PC-9 (cell line): ENCODE measurements around the gene MYL12A. TPM values are rescaled to one million over a fixed set of nuclear protein-coding genes. Genes with fewer than 3 reads are reported as not detected.

ENCODE experiments used
- BruUV-seq: library from RNA; stranded (reverse); fragments of 400-500 nt; replicated peaks from 2 replicates; lab custom pipeline; 2021; lab: Mats Ljungman, UMichigan
- CTCF ChIA-PET: fragments of 300-600 bp; sonication (Branson Sonifier 250); formaldehyde crosslinking; loops from one replicate; lab custom pipeline; 2022; ENCODE audit warnings: antibody characterized with exemption; lab: Charles Lee
- POLR2A ChIA-PET: fragments of 300-600 bp; sonication (Branson Sonifier 250); formaldehyde crosslinking; loops from one replicate; lab custom pipeline; 2022; ENCODE audit warnings: antibody characterized with exemption; ENCODE audit not compliant: unreplicated experiment; lab: Charles Lee
- DNase-seq, 2 experiments: peaks; one replicate each; pipeline versions ENCODE4 v3.0.0 to v3.0.0-alpha.2; 2015 to 2022; ENCODE audit warnings: mixed read lengths in 1 of 2
- H2AFZ ChIP-seq: fragments of 200-600 bp; sonication (generic); 2 replicates; pipeline ENCODE4 v1.8.1; 2017; ENCODE audit warnings: antibody characterized with exemption
- H3F3A ChIP-seq: fragments of 200-600 bp; sonication (generic); 2 replicates; pipeline ENCODE4 v1.8.1; 2017; ENCODE audit warnings: antibody characterized with exemption, mild to moderate bottlenecking, low read depth; ENCODE audit not compliant: insufficient read depth
- H3K27ac ChIP-seq: fragments of 200-600 bp; sonication (generic); 2 replicates; pipeline ENCODE4 v1.6.1; 2016; ENCODE audit warnings: mixed run types
- H3K27me3 ChIP-seq: fragments of 200-600 bp; sonication (generic); 2 replicates; pipeline ENCODE4 v1.6.1; 2016; ENCODE audit warnings: low read depth, mixed run types; ENCODE audit not compliant: insufficient read depth
- H3K36me3 ChIP-seq: fragments of 200-600 bp; sonication (generic); 2 replicates; pipeline ENCODE4 v1.6.1; 2016; ENCODE audit warnings: low read depth, mixed run types
- H3K4me1 ChIP-seq: fragments of 200-600 bp; sonication (generic); replicated peaks from 2 replicates; pipeline ENCODE4 v1.6.1; 2016; ENCODE audit warnings: mixed run types; ENCODE audit not compliant: insufficient read depth
- H3K4me2 ChIP-seq: fragments of 200-600 bp; sonication (generic); 2 replicates; pipeline ENCODE4 v1.6.1; 2017; ENCODE audit warnings: mixed run types
- H3K4me3 ChIP-seq: fragments of 200-600 bp; sonication (generic); 2 replicates; pipeline ENCODE4 v1.6.1; 2016; ENCODE audit warnings: mixed run types
- H3K79me2 ChIP-seq: fragments of 200-600 bp; sonication (generic); 2 replicates; pipeline ENCODE4 v1.6.1; 2017; ENCODE audit warnings: low read depth, mixed run types
- H3K9me2 ChIP-seq: fragments of 200-600 bp; sonication (generic); 2 replicates; pipeline ENCODE4 v1.8.1; 2017; ENCODE audit warnings: mild to moderate bottlenecking; ENCODE audit not compliant: insufficient read depth
- H3K9me3 ChIP-seq: fragments of 200-600 bp; sonication (generic); 2 replicates; pipeline ENCODE4 v1.8.1; 2016; ENCODE audit warnings: low read depth; ENCODE audit not compliant: insufficient read depth
- H4K20me1 ChIP-seq: fragments of 200-600 bp; sonication (generic); 2 replicates; pipeline ENCODE4 v1.8.1; 2017; ENCODE audit not compliant: insufficient read depth
- EZH2 ChIP-seq: fragments of 200-600 bp; sonication (generic); IDR thresholded peaks from 2 replicates; pipeline ENCODE4 v1.8.0; 2017; ENCODE audit warnings: antibody characterized with exemption, low read depth
- intact Hi-C: fragments of 100-400 bp; cut with micrococcal nuclease; formaldehyde crosslinking; loops from one replicate; pipeline ENCODE4 v1.10.0; 2022; ENCODE audit not compliant: unreplicated experiment
- total RNA-seq: library from RNA; stranded (reverse); gene quantifications from 2 replicates; pipeline ENCODE4 v1.2.3, GENCODE V29; 2021
- TF ChIP-seq, protein P1 (sequence below): fragments of 200-600 bp; sonication (generic); conservative IDR thresholded peaks from 2 replicates; pipeline ENCODE4 v1.6.1; 2017; ENCODE audit warnings: mixed run types, antibody characterized with exemption, mild to moderate bottlenecking, moderate library complexity

Gene MYL12A
- total RNA-seq, 1 experiment from 2014 or later, result 532 TPM

DNA sequence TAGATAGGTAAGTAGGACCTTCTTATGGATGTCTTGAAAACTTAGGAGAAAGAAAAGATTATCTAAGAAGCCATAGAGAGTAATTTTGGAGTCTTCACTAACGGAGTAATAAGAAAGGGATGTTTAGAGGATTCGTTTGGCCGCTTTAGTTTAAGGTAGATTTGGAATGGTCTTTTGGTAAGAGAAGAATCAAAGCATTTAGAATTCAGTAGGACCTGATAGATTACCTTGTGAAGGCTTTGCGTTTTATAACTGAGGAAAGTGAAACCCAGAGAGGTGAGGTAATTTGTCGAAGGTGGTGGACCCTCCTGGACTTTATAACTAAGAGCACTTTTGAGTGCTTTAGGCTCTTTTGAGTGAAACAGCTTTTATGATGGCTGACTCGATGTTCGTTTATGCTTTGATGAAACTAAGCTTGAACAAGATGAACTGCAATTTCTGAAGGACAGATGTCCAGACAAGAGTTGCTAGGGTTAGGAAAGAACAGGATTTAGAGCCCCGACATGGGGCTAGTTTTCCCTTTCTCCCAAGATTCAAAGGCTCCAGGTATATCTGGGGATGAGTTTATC, 15.6 kb downstream of the MYL12A start:
- Histone ChIP-seq H3K27ac (peak overlapping the region; percentile 93), H3K79me2 (peaks cover 63% of the 10 kb centered on the region), H3K4me1 (peaks cover 44% of the 10 kb centered on the region), H4K20me1 (peaks cover 55% of the 10 kb centered on the region), H3K9me3 (no peaks in the 10 kb centered on the region), H3K36me3 (peaks cover 7% of the 10 kb centered on the region; the same call in 1 of the 2 replicates), H3K27me3 (no peaks in the 10 kb centered on the region), H3K4me2 (peak overlapping the region; percentile 92), H3K4me3 (peak overlapping the region; percentile 100), H2AFZ (no peak overlapping the region), H3F3A (peaks cover 28% of the 10 kb centered on the region), H3K9me2 (no peaks in the 10 kb centered on the region)
- DNase-seq, result no peak
- ChIA-PET POLR2A (interaction anchor here (0.7 to 1.3 kb wide), 3 partner anchors 12 to 120 kb away, joined by 3 to 7 read pairs (median 4); partner anchors contain the start of gene MYL12A), CTCF (no interaction called here)
- intact Hi-C loops, result loop anchor here (5.0 kb wide), 3 partner anchors 389 to 734 kb away; no protein-coding TSS in a partner anchor
- no peak for TF ChIP-seq EZH2
- TF ChIP-seq, protein P1, sequence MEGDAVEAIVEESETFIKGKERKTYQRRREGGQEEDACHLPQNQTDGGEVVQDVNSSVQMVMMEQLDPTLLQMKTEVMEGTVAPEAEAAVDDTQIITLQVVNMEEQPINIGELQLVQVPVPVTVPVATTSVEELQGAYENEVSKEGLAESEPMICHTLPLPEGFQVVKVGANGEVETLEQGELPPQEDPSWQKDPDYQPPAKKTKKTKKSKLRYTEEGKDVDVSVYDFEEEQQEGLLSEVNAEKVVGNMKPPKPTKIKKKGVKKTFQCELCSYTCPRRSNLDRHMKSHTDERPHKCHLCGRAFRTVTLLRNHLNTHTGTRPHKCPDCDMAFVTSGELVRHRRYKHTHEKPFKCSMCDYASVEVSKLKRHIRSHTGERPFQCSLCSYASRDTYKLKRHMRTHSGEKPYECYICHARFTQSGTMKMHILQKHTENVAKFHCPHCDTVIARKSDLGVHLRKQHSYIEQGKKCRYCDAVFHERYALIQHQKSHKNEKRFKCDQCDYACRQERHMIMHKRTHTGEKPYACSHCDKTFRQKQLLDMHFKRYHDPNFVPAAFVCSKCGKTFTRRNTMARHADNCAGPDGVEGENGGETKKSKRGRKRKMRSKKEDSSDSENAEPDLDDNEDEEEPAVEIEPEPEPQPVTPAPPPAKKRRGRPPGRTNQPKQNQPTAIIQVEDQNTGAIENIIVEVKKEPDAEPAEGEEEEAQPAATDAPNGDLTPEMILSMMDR, result no peak
- BruUV-seq, result no TSS peak

DNA sequence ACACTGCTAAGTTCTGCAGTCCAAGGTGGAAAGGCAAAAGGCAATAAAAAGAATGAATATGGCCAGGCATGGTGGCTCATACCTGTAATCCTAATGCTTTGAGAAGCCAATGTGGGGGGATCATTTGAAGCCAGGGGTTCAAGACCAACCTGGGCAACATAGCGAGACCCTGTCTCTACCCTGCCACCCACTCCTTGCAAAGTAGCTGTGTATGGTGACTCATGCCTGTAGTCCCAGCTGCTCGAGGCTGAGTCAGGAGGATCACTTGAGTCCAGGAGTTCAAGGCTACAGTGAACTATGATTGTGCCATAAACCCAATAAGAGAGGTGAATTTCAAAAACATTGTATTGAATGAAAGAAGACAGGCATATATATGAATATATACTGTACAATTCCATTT, 16.8 kb downstream of the MYL12A start:
- CTCF ChIA-PET, result no interaction called here

DNA sequence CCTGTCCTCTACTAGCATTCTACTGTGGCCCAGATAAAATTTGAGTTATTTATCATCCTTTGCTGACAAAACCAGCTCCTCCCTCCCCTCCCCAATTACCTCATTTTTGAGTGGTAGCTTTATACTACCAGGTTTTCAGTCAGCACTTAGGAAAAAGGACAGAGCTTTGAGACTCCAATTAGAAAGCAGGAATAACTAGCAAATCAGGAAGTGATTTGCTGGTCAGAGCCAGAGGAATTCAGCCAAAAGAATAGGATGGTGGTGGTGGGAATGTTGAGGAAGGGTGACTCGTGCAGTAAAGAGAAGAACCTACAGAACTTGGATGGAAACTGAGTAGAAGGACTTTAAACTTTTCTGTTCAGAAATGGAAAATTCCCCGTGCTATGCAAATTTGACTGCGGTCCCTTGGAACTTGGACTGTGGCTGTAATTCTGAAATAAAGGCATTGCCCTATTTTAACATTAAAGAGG, 18.0 kb downstream of the MYL12A start:
- peak overlapping the region; percentile 92 for H3K4me2 ChIP-seq
- ChIA-PET POLR2A (no interaction called here), CTCF (no interaction called here)

More for the DNA sequence above, 16.8 kb downstream of the MYL12A start:
- Histone ChIP-seq H3K36me3 (peaks cover 7% of the 10 kb centered on the region; the same call in 1 of the 2 replicates), H3K4me2 (peak overlapping the region; percentile 92), H3K9me3 (no peaks in the 10 kb centered on the region), H3K4me3 (peak overlapping the region; percentile 100; the same call in 1 of the 2 replicates), H2AFZ (no peak overlapping the region), H3F3A (peaks cover 18% of the 10 kb centered on the region), H3K9me2 (no peaks in the 10 kb centered on the region), H3K27me3 (no peaks in the 10 kb centered on the region), H3K79me2 (peaks cover 74% of the 10 kb centered on the region), H3K4me1 (peaks cover 55% of the 10 kb centered on the region), H4K20me1 (peaks cover 65% of the 10 kb centered on the region), H3K27ac (no peak overlapping the region)
- BruUV-seq, result no TSS peak
- intact Hi-C loops, result loop anchor here (5.0 kb wide), 3 partner anchors 388 to 733 kb away; no protein-coding TSS in a partner anchor
- DNase-seq, result no peak
- no peak for TF ChIP-seq EZH2
- TF ChIP-seq, protein P1, result no peak
- POLR2A ChIA-PET, result no interaction called here

More for the DNA sequence above, 18.0 kb downstream of the MYL12A start:
- Histone ChIP-seq H4K20me1 (peaks cover 76% of the 10 kb centered on the region), H3K27me3 (no peaks in the 10 kb centered on the region), H3K79me2 (peaks cover 87% of the 10 kb centered on the region), H3K36me3 (peaks cover 7% of the 10 kb centered on the region; the same call in 1 of the 2 replicates), H3F3A (peaks cover 7% of the 10 kb centered on the region), H3K4me1 (peaks cover 49% of the 10 kb centered on the region), H2AFZ (no peak overlapping the region), H3K9me3 (no peaks in the 10 kb centered on the region), H3K4me3 (peak overlapping the region; percentile 12; the same call in 1 of the 2 replicates), H3K27ac (0 out of 2 replicates have a peak overlapping the region, but pooled peaks have one; percentile 10), H3K9me2 (no peaks in the 10 kb centered on the region)
- intact Hi-C loops, result no loop called here
- TF ChIP-seq, protein P1, result no peak
- no peak for TF ChIP-seq EZH2
- BruUV-seq, result no TSS peak
- no peak for DNase-seq
